Limb (tissue), 2 donors: ENCODE measurements around the gene DHRS13.
A peak's percentile ranks its signal among the peaks of the same experiment; 100 is the strongest.
"Not testable (repeated sequence)": the region's sequence is repeated elsewhere in the genome, so short reads cannot be mapped to it uniquely, and the experiment has no call there.

Experiments
- DNase-seq, 2 donors: peaks; one replicate each; pipeline ENCODE4 v3.0.0-alpha.2; 2016; ENCODE audit errors: extremely low spot score in 2 of 2

The DHRS13 gene

GRCh38 chr17:28860363-28860808 lies 42.5 kb downstream of the DHRS13 start:
- DNase-seq, result no peak

GRCh38 chr17:28858801-28859355 lies 44.0 kb downstream of the DHRS13 start:
- no peak for DNase-seq

GRCh38 chr17:28857905-28858800 lies 44.7 kb downstream of the DHRS13 start:
- DNase-seq, result no peak

GRCh38 chr17:28856028-28856574 lies 46.8 kb downstream of the DHRS13 start:
- no peak for DNase-seq

GRCh38 chr17:28855336-28855679 lies 47.6 kb downstream of the DHRS13 start:
- DNase-seq, result no peak

- peak; percentile 89 to 93 for DNase-seq
Measured at GRCh38 chr17:28854457-28855335, 48.2 kb downstream of the DHRS13 start, which contains the start of gene ERAL1. Gene ERAL1 (plus strand): TSS chr17:28855016. CDS start chr17:28855035, 19 bp downstream.

- no peak for DNase-seq
Measured at GRCh38 chr17:28853295-28853694, 49.6 kb downstream of the DHRS13 start.

GRCh38 chr17:28849281-28849680 lies 53.6 kb downstream of the DHRS13 start:
- no peak for DNase-seq

GRCh38 chr17:28848667-28849066 lies 54.2 kb downstream of the DHRS13 start:
- not testable (repeated sequence) for DNase-seq
